ENCODE data around the gene PSD2.
"Not testable (repeated sequence)": the region's sequence is repeated elsewhere in the genome, so short reads cannot be mapped to it uniquely, and the experiment has no call there.

Gene PSD2

GRCh38 chr5:139792655-139793054, 3.0 kb upstream of the PSD2 start:
- DNase-seq: not testable (repeated sequence)

GRCh38 chr5:139794067-139794846, 1.4 kb upstream of the PSD2 start:
- DNase-seq: no peak

GRCh38 chr5:139796061-139796806, 626 bp downstream of the PSD2 start:
- DNase-seq: no peak

GRCh38 chr5:139797335-139797734, 1.7 kb downstream of the PSD2 start:
- no peak for DNase-seq

- DNase-seq: no peak
Observed at GRCh38 chr5:139797856-139798510, 2.4 kb downstream of the PSD2 start.

GRCh38 chr5:139798883-139799282, 3.3 kb downstream of the PSD2 start:
- no peak for DNase-seq

GRCh38 chr5:139799359-139799758, 3.8 kb downstream of the PSD2 start:
- no peak for DNase-seq

GRCh38 chr5:139803978-139804377, 8.4 kb downstream of the PSD2 start:
- no peak for DNase-seq

GRCh38 chr5:139804800-139805397, 9.3 kb downstream of the PSD2 start:
- DNase-seq: no peak

- no peak for DNase-seq
Observed at GRCh38 chr5:139805545-139805944, 9.9 kb downstream of the PSD2 start.

- no peak for DNase-seq
Observed at GRCh38 chr5:139806111-139806510, 10.5 kb downstream of the PSD2 start.

GRCh38 chr5:139806726-139807646, 11.4 kb downstream of the PSD2 start:
- DNase-seq: no peak

GRCh38 chr5:139807647-139808030, 12.0 kb downstream of the PSD2 start:
- no peak for DNase-seq

- DNase-seq: no peak
Observed at GRCh38 chr5:139808481-139809330, 13.1 kb downstream of the PSD2 start.

- no peak for DNase-seq
Observed at GRCh38 chr5:139809331-139809810, 13.8 kb downstream of the PSD2 start.

- DNase-seq: no peak
Observed at GRCh38 chr5:139810341-139811273, 15.0 kb downstream of the PSD2 start.

- no peak for DNase-seq
Observed at GRCh38 chr5:139811274-139811607, 15.6 kb downstream of the PSD2 start.

- no peak for DNase-seq
Observed at GRCh38 chr5:139812323-139812722, 16.7 kb downstream of the PSD2 start.

- DNase-seq: no peak
Observed at GRCh38 chr5:139812836-139813805, 17.5 kb downstream of the PSD2 start.
